Esophagus squamous epithelium (tissue), 5 donors: Measurements from ENCODE around the gene JHY. TPM values are rescaled to one million over a fixed set of nuclear protein-coding genes. Genes with fewer than 3 reads are reported as not detected.

Source experiments
- DNase-seq: peaks from one replicate; lab custom pipeline; 2025; lab: John Stamatoyannopoulos, UW
- H3K27ac ChIP-seq, 4 donors: fragments of 200-600 bp; sonication (generic); one replicate each; pipeline ENCODE4 v1.5.1; 2016 to 2019; ENCODE audit warnings: mild to moderate bottlenecking in 1 of 4
- H3K27me3 ChIP-seq, 4 donors: fragments of 200-600 bp; sonication (generic); 1 replicate in 3 of 4; 2 replicates in 1 of 4; pipeline versions ENCODE4 v1.5.1 to v1.6.0; 2017 to 2021; ENCODE audit warnings: antibody characterized with exemption in 1 of 4
- H3K36me3 ChIP-seq, 3 donors: fragments of 200-600 bp; sonication (generic); one replicate each; pipeline ENCODE4 v1.5.1; 2016 to 2019
- H3K4me1 ChIP-seq, 3 donors: fragments of 200-600 bp; sonication (generic); one replicate each; pipeline ENCODE4 v1.5.1; 2017 to 2019
- H3K4me3 ChIP-seq, 4 donors: fragments of 200-600 bp; sonication (generic); 1 replicate in 3 of 4; 2 replicates in 1 of 4; pipeline ENCODE4 v1.5.1; 2016 to 2019; ENCODE audit warnings: mild to moderate bottlenecking in 2 of 4, moderate library complexity in 1 of 4
- H3K9me3 ChIP-seq, 3 donors: fragments of 200-600 bp; sonication (generic); one replicate each; pipeline ENCODE4 v1.5.1; 2016 to 2019
- CTCF ChIP-seq, 6 experiments: fragments of 450-650 bp in 4 of 6; fragments of 200-600 bp in 2 of 6; sonication (generic) in 2 of 6; IDR thresholded peaks; one replicate each; pipeline ENCODE4 v1.5.1; 2016 to 2019; ENCODE audit warnings: antibody characterized with exemption in 6 of 6, mild to moderate bottlenecking in 4 of 6, moderate library complexity in 4 of 6
- POLR2A ChIP-seq, 4 donors: fragments of 450-650 bp; IDR thresholded peaks; one replicate each; pipeline ENCODE4 v1.6.1; 2017; ENCODE audit warnings: antibody characterized with exemption in 4 of 4, mild to moderate bottlenecking in 4 of 4, moderate library complexity in 3 of 4
- WGBS, 2 donors: methylation state at CpG; one replicate each; pipeline ENCODE4 v1.1.5; 2018; 5-methylcytosine and 5-hydroxymethylcytosine counted together
- intact Hi-C: fragments of 100-400 bp; cut with DNase I; formaldehyde crosslinking; loops from one replicate; pipeline ENCODE4 v1.15.0; 2022
- total RNA-seq, 4 donors: library from RNA; depleted of rRNA; stranded (reverse); fragments of >200 nt; gene quantifications; one replicate each; pipeline ENCODE4 v1.1.0, GENCODE V29; 2016
- donor health status: DM: yes; HTN: yes; CAD: no.

JHY gene
- total RNA-seq, 4 donors from 2014 or later = 0.91 to 3.4 (median 1.2) TPM

DNA sequence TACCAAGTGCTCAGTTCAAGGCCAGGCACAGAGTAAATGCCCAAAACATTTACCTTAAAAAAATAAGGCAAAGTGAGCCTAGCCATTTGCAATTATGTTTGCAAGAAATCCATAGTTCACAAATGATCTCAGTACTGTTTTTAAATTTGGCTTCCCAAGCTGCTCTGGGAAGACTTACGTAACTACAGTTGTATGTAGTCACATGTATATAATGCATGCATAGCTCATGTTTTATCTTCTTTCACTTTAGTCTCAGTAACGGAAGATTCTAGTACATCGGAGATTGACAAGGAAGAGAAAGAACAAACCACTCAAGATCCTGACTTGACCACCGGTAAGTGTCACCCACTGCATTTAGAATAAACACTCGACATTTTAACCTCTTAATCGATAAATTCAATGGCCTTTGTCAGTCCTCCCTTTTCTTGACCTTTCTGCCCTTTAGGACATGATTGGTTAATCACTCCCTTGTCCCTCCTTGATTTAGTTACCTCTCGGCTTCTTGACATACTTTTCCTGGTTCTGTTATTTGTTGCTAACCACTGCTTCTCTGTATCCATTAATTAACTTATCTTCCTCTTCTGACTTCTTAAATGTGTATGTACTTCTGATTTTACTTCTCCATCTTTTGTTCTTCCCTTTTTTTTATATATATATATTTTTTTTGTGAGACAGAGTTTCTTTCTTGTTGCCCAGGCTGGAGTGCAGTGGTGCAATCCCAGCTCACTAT, 18.0 kb upstream of the JHY start:
- no peak for TF ChIP-seq CTCF (IDR thresholded peaks at IDR 0.05)
- TF ChIP-seq POLR2A (IDR thresholded peaks at IDR 0.05) = no peak
- 60 to 62% methylated on average over 7 of the region's 7 CpGs for WGBS, 2 donors
- intact Hi-C loops = loop anchor here (5.0 kb wide), 1 partner anchor 158 kb away; no protein-coding TSS in a partner anchor
- peaks cover 0 to 40% (median 0%) of the 10 kb centered on the region in 4 donors for H3K27me3 ChIP-seq
- no peaks in the 10 kb centered on the region for H3K9me3 ChIP-seq
- no peak overlapping the region for H3K4me3 ChIP-seq
- no peaks in the 10 kb centered on the region for H3K36me3 ChIP-seq
- H3K27ac ChIP-seq = no peak overlapping the region
- peaks cover 0 to 9% (median 0%) of the 10 kb centered on the region in 3 donors for H3K4me1 ChIP-seq
- DNase-seq = no peak

- no peaks in the 10 kb centered on the region for H3K9me3 ChIP-seq
- no peak for TF ChIP-seq POLR2A (IDR thresholded peaks at IDR 0.05)
- TF ChIP-seq CTCF (IDR thresholded peaks at IDR 0.05) = no peak
- no peaks in the 10 kb centered on the region for H3K4me1 ChIP-seq
- H3K27me3 ChIP-seq = peaks cover 0 to 30% (median 0%) of the 10 kb centered on the region in 4 donors
- no peaks in the 10 kb centered on the region for H3K36me3 ChIP-seq
- intact Hi-C loops = no loop called here
- no peak overlapping the region for H3K27ac ChIP-seq
- 75% methylated on average over 6 of the region's 6 CpGs for WGBS, 2 donors
- DNase-seq = no peak
- no peak overlapping the region for H3K4me3 ChIP-seq
These were observed 12.9 kb upstream of the JHY start for GRCh38 chr11:122869622-122870021.

DNA sequence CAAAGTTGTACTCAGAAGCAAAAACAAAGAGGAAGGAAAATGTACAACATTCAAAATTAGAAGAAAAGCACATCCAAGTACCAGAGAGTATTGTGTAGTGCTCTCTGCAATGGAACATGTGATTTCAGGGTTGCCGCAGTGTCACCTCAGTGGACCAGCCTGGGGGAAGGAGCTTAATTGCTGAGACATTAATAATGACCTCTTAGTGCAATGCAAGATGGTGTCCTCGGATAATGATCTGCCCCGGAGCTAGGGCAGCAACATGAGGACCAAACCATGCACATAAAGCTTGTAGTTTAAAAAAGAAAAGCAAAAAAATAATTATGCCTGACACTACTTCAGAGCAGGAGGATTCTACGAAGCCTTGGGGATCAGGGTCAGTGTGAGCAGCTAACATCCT, 11.3 kb upstream of the JHY start:
- 81 to 89% methylated on average over 4 of the region's 4 CpGs for WGBS, 2 donors
- intact Hi-C loops = no loop called here
- H3K36me3 ChIP-seq = no peaks in the 10 kb centered on the region

GRCh38 chr11:122872046-122872445, 10.5 kb upstream of the JHY start:
- Histone ChIP-seq H3K27ac (no peak overlapping the region), H3K9me3 (no peaks in the 10 kb centered on the region), H3K4me3 (no peak overlapping the region), H3K4me1 (no peaks in the 10 kb centered on the region), H3K36me3 (no peaks in the 10 kb centered on the region), H3K27me3 (peaks cover 0 to 17% (median 0%) of the 10 kb centered on the region in 4 donors)
- DNase-seq = no peak
- no peak for TF ChIP-seq CTCF (IDR thresholded peaks at IDR 0.05)
- TF ChIP-seq POLR2A (IDR thresholded peaks at IDR 0.05) = no peak
- intact Hi-C loops = no loop called here
- 76 to 79% methylated on average over 3 of the region's 3 CpGs for WGBS, 2 donors

More for the DNA sequence above, 11.3 kb upstream of the JHY start:
- H3K4me1 ChIP-seq = no peaks in the 10 kb centered on the region
- no peak overlapping the region for H3K4me3 ChIP-seq
- no peaks in the 10 kb centered on the region for H3K9me3 ChIP-seq
- H3K27ac ChIP-seq = no peak overlapping the region
- TF ChIP-seq CTCF (IDR thresholded peaks at IDR 0.05) (no peak), POLR2A (IDR thresholded peaks at IDR 0.05) (no peak)
- H3K27me3 ChIP-seq = peaks cover 0 to 24% (median 0%) of the 10 kb centered on the region in 4 donors
- no peak for DNase-seq

DNA sequence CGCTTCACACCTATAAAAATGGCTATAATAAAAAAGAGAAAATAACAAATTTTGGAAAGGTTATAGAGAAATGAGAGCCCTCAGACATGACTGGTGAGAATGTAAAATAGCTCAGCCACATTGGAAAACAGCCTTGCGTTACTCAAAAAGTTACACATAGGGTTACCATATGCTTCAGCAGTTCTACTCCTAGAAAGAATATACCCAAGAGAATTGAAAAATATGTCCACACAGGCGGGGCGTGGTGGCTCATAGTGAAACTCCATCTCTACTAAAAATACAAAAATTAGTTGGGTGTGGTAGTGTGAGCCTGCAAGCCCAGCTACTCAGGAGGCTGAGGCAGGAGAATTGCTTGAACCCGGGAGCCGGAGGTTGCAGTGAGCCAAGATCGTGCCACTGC, 7.6 kb upstream of the JHY start:
- WGBS, 2 donors = 69 to 88% methylated on average over 7 of the region's 7 CpGs
- intact Hi-C loops = no loop called here
- Histone ChIP-seq H3K4me3 (no peak overlapping the region), H3K36me3 (no peaks in the 10 kb centered on the region), H3K27me3 (peaks cover 0 to 10% (median 0%) of the 10 kb centered on the region in 4 donors), H3K4me1 (no peaks in the 10 kb centered on the region), H3K27ac (no peak overlapping the region), H3K9me3 (no peaks in the 10 kb centered on the region)
- DNase-seq = no peak
- no peak for TF ChIP-seq POLR2A (IDR thresholded peaks at IDR 0.05)
- TF ChIP-seq CTCF (IDR thresholded peaks at IDR 0.05) = no peak
